Measurements from ENCODE around the gene TTC7B.
A peak's percentile ranks its signal among the peaks of the same experiment; 100 is the strongest.

Gene TTC7B

DNA sequence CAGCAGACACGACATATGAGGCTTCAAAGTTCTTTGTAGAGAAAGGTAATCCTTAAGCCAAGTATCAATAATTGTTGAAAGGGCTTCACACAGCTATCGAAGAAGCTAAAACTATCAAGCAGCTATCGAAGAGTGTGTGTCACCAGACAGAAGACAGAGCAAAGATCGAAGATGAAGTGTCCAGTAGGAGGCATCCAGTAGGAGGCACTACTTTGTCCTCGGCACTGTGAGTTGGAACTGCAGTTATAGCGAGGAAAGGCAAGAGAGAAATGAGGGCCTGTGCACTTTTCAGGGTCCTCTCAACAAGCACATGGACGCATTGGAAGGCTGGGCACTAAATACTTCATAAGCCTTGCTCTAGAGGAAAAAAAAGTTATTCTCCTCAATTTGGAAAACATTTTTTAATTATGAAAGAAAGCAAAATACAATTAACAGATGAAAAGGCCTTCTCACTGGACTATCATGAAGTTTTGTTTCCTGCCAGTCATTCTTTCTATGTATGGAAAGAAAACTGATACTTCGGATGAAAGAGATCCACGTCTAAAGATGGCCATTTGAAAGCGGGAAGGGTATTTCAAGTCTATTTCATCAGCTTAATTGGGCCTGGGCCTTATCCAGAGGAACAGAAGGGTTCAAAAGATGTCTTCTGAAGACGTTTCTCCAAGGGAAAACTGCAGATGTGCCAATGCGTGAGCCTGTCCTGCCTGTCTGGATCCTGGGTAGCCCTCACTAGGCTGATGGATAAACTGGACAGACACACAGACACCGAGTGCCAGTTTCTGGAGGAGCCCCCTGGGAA lies 244.9 kb downstream of the TTC7B start:
- no peak for DNase-seq

DNA sequence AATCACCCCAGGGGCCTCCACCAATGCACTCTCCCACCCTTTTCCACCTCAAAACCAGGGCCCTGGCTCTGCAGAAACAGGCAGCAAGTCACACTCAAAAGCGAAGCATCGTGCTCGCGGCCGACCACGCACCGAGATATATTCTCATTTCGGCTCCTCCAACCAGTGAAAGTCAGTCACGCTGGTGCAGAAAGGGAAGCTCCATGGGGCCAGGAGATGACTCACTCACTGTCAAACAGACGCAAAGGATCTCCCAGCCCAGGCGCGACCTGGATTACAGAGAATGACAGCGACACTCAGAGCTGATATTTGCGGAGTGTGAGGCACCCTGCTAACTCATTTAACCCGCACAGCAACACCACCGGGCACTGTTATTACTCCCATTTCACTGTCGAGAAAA lies 245.8 kb downstream of the TTC7B start:
- no peak for DNase-seq

DNA sequence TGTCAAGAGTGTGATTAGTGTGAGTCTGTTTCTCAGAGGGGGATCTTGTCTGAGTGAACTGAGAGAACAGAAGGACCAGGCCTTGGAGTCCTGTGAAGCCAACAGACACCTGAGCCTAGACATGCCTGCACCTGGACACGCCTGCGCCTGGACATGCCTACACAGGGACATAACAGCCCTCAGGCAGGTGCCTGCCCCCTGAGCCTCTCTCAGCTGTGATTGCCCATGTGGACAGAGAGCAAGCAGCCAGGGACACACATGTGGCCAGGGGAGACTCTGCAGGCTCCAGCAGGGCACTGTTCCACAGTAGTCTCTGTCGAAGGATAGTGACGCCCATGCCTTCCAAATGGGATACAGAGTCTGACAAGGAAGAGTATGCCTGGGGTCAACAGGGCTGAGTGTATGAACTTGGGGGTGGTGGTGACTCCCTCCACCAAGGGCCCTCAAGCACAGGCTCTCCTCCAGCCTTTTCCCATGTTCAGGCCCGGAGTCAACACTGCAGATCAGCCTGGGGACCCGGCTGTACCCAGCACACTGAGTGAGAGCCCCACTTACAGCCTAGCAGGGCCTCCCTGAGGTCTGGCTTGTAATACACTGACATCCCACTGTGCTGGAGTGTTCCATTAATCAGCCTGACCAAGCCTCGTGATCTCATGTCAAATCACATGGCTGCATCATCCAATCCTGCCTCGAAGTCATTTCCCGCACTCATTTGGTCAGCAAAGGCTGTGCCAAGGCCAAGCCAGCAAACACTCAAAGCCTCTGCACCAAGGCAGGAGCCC lies 246.4 kb downstream of the TTC7B start:
- DNase-seq: peak; percentile 16

DNA sequence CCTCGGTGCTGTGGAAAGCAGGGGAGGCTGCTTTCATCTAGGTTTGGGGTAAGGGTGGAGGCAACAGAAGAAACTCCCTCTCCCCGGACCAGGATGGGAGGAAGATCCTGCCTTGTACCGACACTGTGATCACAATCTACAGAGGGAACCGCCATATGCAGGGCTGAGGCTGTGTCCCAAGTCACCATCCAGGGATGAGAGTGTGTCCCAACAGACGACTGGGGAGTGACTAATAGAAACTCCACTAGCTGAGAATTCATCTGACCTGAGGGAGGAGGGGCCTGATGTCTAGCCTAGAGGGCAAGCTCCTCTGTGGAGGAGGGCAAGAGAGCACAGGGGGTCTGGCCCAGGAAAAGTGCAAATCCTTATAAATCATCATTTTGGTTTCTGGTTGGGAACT lies 247.0 kb downstream of the TTC7B start:
- DNase-seq: no peak

DNA sequence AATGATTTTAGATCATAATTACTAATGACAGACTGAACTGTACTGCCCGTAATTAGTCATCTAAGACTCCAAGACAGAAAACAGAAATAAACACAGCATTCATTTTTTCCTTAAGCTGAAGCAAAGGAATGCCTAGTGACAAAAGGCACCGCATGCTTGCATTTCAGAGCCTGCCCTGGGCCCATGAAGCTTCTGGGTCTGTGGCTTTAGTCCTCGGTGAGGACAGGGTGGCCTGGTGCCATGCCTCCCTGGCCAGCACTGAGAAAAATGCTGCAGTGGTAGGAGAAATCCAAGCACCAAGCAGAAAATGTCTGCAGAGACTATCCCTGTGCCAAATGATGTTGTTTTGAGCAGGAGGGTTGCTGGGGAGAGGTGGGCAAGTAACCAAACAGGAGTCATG lies 247.8 kb downstream of the TTC7B start:
- DNase-seq: no peak

DNA sequence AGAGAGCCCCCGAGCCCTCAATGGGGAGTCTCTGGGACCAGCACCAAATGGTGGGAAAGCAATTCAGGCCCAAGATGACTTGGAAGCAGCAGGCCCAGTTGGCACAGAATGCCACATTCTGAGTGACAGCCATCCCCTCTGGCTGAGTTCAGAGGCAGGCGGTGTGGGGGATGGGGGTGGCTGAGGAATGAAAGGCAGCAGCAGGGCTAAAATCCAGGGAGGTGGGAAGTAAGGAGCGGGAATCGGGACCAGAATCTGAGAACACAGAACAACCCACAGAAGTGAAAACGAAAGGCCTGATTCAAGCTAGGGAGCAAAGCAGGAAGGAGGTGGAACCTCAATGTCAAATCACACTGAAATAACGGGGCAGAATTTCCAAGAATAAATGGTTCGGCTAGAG lies 248.2 kb downstream of the TTC7B start:
- no peak for DNase-seq

DNA sequence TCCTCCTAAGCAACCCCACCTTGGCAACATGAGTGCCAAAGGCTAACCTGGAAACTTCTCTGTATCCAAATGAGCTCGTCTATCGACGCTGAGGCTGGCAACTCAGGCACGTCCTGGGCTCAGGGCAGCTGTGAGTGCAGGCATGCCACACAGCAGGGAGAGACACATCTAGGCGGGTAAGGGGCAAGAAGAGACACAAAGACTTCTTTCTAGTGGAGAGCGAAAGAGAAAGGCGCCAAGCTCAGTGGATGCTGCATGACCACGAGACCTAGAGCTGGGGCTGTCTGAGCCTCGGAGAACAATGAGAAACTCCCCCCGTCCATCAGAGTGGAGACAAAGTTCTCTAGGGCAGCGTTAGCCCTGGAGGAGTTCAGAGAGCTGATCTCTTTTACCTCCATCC lies 249.0 kb downstream of the TTC7B start:
- DNase-seq: no peak

DNA sequence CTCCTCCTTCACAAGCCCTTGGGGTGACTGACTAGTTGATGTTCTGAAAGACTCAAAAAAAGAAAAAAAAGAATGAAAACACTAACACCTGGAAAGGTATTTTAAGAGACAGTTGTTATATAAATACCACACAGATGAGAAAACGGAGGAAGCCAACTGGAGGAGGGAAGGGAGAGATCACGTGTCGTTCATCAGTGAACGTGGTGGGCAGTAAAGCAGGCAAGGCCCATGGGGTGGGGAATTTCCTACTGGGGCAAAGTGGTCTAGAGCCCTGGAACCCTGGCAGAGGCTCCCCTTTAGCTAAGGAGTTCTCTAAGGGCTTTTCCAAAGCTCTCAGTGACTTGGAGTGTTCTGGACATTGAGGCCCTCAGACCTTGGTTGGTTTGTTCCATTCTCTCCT lies 249.7 kb downstream of the TTC7B start:
- no peak for DNase-seq

DNA sequence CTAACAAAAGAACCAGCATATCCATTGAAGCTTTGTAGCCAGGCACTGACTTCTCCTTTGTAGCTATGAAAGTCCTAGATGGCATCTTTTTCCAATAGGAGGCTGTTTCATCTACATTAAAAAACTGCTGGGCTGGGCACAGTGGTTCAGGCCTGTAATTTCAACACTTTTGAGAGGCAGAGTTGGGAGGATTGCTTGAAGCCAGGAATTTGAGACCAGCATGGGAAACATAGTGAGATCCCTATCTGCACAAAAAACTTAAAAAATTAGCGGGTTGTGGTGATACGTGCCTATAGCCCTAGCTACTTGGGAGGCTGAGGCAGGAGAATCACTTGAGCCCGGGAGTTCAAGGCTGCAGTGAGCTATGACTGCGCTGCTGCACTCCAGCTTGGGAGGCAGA lies 251.7 kb downstream of the TTC7B start:
- DNase-seq: no peak

DNA sequence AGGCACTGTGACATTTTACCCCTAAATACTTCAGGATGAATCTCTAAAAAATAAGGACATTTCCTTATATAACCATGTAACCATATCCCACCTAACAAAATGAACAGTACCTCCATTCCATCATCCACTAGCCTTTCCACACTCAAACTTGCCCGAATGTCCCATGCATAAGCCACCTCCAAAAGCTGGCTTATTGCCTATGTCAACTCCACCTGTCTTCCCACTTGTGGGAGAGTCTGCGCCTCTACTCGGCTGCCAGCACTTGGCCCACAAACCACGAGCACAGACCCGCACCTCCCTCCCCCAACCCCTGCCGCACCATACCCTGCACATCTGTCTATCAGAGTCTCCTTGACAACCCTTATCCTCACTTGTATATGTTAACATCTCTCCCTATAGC lies 253.6 kb downstream of the TTC7B start:
- peak; percentile 60 for DNase-seq

DNA sequence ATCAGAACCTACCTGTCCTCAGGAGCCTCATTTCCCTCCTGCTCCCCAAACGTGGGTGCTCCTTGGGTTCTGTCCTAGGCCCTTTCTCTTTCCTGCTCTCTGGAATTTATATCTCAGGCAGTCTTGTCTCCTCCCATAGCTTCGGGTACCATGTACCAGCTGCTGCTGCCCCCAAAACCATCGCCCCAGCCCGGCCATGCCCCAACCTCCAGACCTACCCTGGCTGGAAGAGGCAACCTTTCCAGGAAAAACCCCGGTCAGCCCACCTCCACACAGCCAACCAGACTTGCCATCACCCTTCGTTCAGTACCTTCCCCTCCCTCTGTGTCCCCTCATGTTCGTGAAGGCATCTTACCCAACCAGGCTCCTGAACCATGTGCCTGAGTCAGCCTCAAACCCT lies 254.3 kb downstream of the TTC7B start:
- DNase-seq: no peak

DNA sequence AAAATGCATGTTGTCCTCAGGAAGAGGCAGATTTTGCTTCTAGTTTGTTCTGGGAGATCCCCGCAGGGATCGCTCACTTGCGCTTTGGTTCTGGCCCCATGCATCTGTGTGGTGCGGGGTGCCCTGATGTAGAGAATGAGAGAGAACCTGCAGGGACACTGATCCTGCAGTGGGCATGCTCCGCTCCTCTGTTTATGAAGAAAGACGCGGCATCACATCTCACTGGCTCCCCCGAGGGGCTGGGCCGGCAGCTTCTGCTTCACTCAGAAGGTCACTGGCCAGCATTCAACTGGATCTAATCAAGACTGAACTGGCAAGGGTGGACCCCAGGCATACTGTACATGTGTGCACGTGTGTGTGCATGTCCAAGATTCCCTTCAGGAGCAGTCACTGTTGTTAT lies 255.2 kb downstream of the TTC7B start:
- DNase-seq: no peak

DNA sequence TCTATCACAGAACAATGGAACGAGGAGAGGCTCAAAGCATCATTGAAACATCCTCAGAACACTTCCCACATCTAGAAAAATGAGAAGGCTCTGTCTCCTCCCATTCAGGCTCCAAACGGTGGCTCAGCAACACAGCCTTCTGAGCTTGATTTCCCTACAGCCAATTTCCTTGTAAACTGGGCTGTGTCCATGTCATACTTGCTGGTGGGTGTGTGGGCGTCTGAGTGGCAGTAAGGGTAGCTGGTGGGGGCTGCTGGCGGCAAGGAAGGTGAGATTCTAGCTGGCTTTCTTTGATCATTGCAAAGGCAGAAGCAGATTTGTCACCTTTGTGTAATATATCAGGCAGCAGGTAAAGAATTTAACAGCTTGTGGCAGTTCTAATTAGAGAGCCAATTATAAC lies 255.7 kb downstream of the TTC7B start:
- no peak for DNase-seq

DNA sequence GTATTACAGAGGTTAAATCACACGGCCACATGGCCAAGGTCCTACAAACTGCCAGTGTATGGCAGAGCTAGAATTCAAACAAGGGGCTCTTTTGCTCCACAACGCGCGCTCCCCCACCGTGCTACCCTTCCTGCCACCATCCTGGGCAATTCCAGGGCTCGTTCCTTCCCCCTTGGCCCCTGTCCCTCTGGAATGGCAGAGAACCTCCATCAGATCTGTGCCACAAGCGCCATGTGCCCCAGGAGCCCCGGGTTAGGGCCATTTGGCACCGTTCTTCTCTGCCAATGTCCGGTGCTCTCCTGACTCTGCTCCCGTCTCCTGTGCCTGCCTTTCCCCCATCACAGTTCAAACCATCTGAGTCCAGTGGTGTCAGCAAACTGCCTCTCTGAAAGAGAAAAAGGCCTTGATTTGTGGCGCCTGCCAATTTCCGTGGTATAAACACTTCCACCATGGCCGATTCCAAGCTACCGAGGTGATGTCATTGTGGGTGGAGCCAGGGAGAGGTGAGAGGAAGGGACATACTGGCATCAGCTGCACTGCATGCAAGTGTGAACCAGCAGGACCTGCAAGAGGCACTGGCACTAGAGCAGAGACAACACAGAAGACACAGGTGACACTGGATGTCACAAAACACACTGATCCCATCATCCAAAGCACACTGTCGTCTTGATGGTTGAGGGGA lies 256.3 kb downstream of the TTC7B start:
- no peak for DNase-seq

DNA sequence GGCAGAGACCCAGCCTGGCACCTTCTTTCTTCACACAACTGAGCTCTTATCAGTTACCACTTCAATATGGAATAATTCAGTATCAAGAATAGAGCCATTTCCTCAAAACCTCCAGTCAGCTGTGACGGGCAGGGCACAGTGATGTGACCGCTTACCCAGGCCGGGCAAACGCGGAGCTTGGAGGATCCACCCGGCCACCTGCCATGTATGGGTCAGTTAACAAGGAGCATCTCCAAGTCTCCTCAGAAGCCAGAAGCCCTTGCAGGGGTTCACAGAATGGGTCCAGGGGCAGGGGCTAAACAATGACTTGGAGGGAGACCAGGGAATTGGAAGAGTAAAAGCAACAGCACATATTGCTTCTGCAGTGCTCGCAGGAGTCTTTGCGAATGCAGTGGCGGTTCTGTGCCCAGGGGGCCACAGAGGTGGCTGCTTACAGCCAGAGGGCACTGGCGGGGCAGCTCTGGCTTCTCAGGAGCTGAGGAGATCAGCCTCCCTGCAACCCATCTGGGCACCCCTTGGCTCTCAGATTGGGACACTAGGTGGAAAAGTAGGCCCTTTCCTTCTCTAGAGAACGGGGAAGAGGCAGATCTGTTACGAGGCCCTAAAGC lies 257.1 kb downstream of the TTC7B start:
- DNase-seq: no peak

DNA sequence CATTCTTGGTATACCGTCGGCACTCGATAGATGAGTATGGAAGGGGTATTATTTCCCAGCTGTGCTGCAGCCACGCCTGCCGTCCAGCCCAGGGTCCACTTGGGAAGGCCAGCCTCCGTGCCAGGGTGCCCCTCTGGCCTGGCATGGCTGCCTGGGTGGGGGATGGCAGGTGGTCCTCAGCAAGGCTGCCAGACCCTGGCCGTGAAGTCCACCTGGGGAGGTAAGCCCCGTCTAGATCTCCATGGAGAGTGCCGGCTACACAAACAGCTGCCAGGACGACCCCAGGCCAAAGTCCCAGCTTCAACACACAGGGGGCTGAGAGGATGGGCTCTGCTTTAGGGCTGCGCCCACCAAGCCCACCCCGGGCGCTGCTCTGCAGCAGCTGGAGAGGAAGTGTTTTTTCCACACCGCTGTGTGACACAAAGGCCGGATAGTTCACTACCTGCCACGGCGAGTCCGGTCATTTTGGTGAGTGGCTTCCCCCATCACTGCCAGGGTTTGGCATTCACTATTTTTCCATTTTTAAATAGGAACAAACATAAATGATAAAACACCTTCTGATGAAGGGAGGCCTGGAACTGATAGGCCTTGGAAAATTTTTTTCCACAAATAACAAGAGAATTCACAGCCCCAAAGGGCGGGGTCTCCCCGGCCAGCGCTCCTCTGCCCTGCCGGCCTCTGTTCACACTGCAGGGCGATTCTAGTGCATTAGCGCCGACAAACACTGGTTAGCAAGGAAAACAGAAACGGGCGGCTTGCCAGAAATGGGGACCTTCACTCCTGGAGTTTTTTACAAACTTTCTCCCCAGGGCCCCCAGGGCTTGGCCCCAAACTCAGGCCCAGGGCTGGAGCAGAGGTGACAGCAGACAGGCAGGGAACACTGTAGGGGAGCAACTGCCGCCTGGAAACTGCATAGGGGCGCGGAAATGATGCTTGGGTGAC lies 257.9 kb downstream of the TTC7B start:
- DNase-seq: no peak

DNA sequence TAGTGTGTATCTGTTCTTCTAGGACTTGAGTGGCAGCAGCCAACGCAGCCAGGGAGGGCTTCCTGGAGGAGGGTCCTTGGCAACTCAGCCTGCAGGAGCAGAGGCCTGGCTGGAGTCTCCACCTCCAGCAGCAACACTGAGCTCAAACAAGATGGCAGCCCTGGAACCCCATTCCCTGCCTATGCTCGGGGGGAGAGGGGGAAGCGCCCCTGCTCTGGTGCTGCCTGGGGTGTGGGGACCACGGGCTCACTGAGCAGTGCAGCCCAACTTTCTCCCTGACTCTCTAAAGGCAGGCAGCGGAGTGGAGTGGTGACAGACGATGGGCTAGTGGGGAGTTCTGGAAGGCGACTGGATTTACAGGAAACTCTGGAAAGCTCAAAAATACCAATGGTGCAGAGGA lies 258.7 kb downstream of the TTC7B start:
- DNase-seq: no peak

DNA sequence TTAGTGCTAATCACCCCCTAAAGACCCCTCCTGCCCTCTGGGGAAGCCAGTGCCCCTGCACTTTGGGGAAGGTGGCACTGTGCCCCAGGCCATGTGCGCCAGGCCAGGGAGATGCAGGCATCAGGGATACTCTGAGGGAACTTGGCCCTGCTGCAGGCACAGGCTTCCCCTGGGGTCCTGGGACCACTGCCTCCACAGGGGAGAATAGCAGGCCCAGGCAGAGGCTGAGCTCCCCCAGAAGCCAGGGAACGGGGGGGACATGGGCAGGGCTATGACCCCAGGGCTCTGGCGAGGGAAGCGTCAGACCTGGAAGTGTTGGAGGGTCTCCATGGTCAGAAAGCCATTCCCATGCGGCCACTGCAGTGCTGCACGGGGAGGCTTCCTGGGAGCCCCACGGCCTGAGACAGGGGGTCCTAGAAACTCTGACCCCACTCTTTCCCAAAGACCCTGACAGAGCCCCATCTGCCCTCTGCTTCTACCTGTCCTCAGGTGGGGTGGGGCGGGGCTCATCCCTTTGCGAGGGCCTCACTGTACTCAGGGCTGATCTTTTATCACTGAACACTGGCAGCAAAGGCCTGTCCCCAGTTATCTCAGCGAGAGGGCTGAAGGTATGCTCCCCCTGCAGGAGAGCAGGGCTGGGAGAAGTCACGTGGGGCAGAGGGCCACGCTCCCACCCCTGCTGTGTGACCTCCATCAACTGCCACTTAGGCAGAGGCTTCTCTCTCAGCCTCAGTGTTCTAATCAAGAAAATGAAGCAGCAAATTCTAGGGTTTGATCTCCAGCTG lies 259.4 kb downstream of the TTC7B start:
- DNase-seq: no peak

DNA sequence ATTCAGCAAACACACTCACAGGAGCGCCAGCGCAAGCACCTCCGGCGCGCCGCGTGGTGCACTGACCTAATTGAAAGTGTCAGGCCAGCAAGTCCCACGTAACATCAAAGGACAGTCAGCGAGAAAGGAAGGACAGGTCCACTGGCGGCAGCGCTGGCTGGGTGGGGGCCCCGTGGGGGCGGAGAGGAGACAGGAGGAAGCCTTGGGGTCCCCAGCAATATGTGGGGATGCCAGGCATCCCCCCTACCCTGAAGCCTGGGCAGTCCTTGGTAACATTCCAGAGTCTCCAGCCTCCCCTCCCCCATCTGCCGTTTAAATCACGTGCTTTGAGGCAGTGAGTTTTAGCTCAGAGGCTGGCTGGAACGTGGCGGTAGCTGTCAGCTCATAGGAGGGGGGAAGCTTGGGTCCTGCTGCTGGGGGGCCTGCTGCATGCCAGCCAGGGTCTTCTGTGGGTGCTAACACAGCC lies 260.2 kb downstream of the TTC7B start:
- no peak for DNase-seq

DNA sequence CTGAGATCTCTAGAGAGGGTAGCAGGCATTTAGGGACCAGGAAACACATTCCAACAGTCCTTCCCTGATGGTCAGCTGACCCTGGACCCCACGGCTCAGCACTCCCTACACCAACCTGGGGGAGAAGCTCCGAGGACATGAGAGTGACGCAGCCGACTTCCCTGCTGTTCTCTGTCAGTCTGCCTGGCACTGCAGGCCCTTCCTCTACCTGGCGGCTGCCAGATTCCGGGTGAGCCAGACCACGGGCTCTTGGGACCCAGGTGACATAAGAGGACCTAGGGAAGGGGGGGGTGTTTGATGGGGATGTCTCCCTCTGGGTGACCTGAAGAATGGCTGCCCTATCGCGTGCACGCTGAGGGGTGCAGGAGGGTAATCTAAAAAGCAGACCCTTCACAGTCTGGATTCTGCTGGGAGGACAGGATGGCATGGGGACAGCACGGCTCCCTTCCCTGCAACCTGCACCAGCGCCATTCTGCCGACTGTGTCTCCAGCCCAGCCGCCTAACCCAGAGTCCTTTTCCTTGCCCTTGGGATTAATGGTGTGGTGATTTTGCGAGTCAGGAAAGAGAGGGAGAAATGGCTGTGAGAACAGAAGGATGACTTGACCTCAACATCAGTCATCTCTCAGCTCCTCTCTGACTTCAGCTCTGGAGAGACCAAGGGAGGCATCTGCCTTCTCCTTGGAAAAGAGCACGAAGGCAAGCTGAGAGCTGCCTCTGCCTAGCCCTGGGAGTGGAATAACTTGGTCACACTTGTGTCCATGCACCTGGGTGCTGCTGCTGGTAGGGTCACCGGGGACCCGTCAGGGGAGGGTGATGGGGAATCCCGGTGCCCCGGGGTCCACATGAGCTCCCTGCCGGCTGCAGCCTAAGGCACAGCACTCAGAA lies 260.9 kb downstream of the TTC7B start:
- DNase-seq: no peak

All from DMS79 treated with DMSO at 0.1 percent for 48 hours (cell line).